K562 (cell line): ENCODE data around the gene MDM4. TPM values are rescaled to one million over a fixed set of nuclear protein-coding genes. Genes with fewer than 3 reads are reported as not detected.
A peak's percentile ranks its signal among the peaks of the same experiment; 100 is the strongest.

Experiments
- ARID4B ChIP-seq: sonication (generic); formaldehyde crosslinking; IDR thresholded peaks from 2 replicates; pipeline ENCODE4 v1.8.0; 2022; ENCODE audit warnings: mild to moderate bottlenecking, missing genetic modification reagents
- ARNT ChIP-seq, 2 experiments: fragments of 450-650 bp; IDR thresholded peaks; 2 replicates each; pipeline ENCODE4 v1.6.1; 2016; ENCODE audit warnings: mild to moderate bottlenecking in 1 of 2
- ESRRA ChIP-seq: fragments of 450-650 bp; IDR thresholded peaks from 2 replicates; pipeline ENCODE4 v1.6.1; 2014; ENCODE audit warnings: low read depth, mild to moderate bottlenecking, moderate library complexity, borderline replicate concordance
- FOXA3 ChIP-seq, 2 experiments: fragments of 450-650 bp in 1 of 2; sonication (generic) in 1 of 2; formaldehyde crosslinking; IDR thresholded peaks in 1 of 2; conservative IDR thresholded peaks in 1 of 2; 2 replicates each; pipeline versions ENCODE4 v1.4.0 to v1.8.0; 2020 to 2022; ENCODE audit warnings: mild to moderate bottlenecking in 2 of 2, missing genetic modification reagents in 1 of 2
- GABPB1 ChIP-seq: sonication (generic); formaldehyde crosslinking; IDR thresholded peaks from 2 replicates; pipeline ENCODE4 v1.8.0; 2022; ENCODE audit warnings: mild to moderate bottlenecking, missing genetic modification reagents
- HDAC6 ChIP-seq: IDR thresholded peaks from 2 replicates; pipeline ENCODE4 v1.6.1; 2012; ENCODE audit warnings: low read depth, mild to moderate bottlenecking, control low read depth, inconsistent platforms, low read length, moderate library complexity
- MCM5 ChIP-seq: fragments of 450-650 bp; IDR thresholded peaks from 2 replicates; pipeline ENCODE4 v1.6.1; 2016; ENCODE audit warnings: low read depth
- NCOR1 ChIP-seq: fragments of 450-650 bp; IDR thresholded peaks from 2 replicates; pipeline ENCODE4 v1.6.1; 2016; ENCODE audit warnings: mild to moderate bottlenecking, moderate library complexity
- PRMT5 ChIP-seq: sonication (generic); formaldehyde crosslinking; IDR thresholded peaks from 2 replicates; pipeline ENCODE4 v1.5.0; 2020; ENCODE audit warnings: missing genetic modification reagents
- PTBP1 ChIP-seq: fragments of 200-400 bp; formaldehyde crosslinking; IDR thresholded peaks from 2 replicates; pipeline ENCODE4 v1.6.1; 2017; ENCODE audit warnings: low read depth, low read length
- RNF2 ChIP-seq: sonication (generic); IDR thresholded peaks from 2 replicates; pipeline ENCODE4 v1.6.1; 2016
- RUNX1 ChIP-seq: sonication (generic); IDR thresholded peaks from 2 replicates; pipeline ENCODE4 v1.6.1; 2016; ENCODE audit warnings: antibody characterized with exemption, low read depth
- SFPQ ChIP-seq: fragments of 200-400 bp; formaldehyde crosslinking; IDR thresholded peaks from 2 replicates; pipeline ENCODE4 v1.6.1; 2017; ENCODE audit warnings: mild to moderate bottlenecking, low read depth, low read length, moderate library complexity
- SMARCE1 ChIP-seq: fragments of 450-650 bp; IDR thresholded peaks from 2 replicates; pipeline ENCODE4 v1.7.1; 2016; ENCODE audit warnings: mild to moderate bottlenecking
- SRF ChIP-seq, 2 experiments: fragments of 250-450, 450-650 bp in 1 of 2; sonication (Bioruptor Pico) in 1 of 2; sonication (generic) in 1 of 2; formaldehyde crosslinking; IDR thresholded peaks; 2 replicates each; pipeline versions ENCODE4 v1.5.0 to v1.5.1; 2020 to 2022; ENCODE audit warnings: mild to moderate bottlenecking in 1 of 2, missing genetic modification reagents in 1 of 2
- ZNF445 ChIP-seq: fragments of 250-450 bp; sonication (Bioruptor Pico); IDR thresholded peaks from 2 replicates; pipeline ENCODE4 v1.4.0; 2020; ENCODE audit warnings: low read depth, mild to moderate bottlenecking, moderate library complexity
- polyA plus RNA-seq, 8 experiments: library from polyadenylated mRNA; depleted of rRNA in 4 of 8; stranded (reverse) in 5 of 8; unstranded in 3 of 8; fragments of >200 nt; fragmentation: Nextera tagmentation in 2 of 8; fragmentation: Illumina TruSeq in 1 of 8; extraction: Ambion mirVana in 2 of 8; extraction: Trizol in 1 of 8; gene quantifications; 2 replicates each; pipeline versions ENCODE4 v1.2.1 to v1.2.3, GENCODE V29; 2011 to 2014; ENCODE audit warnings: inconsistent platforms in 1 of 8, missing spikeins in 1 of 8
- total RNA-seq, 7 experiments: library from RNA; depleted of rRNA in 6 of 7; stranded (reverse); fragments of >200 nt in 6 of 7; fragmentation: Illumina TruSeq in 2 of 7; extraction: Trizol in 2 of 7; gene quantifications; 2 replicates each; pipeline versions ENCODE4 v1.2.1 to v1.2.3, GENCODE V29; 2011 to 2021; ENCODE audit warnings: low replicate concordance in 1 of 7
- TF ChIP-seq, protein P1 (sequence below), 2 experiments: fragments of 450-650 bp; conservative IDR thresholded peaks; 2 replicates each; pipeline ENCODE4 v1.6.1; 2017; ENCODE audit warnings: mild to moderate bottlenecking in 2 of 2, moderate library complexity in 2 of 2
- TF ChIP-seq, protein P2 (sequence below): sonication (generic); formaldehyde crosslinking; IDR thresholded peaks from 2 replicates; pipeline ENCODE4 v1.8.1; 2022; ENCODE audit warnings: missing genetic modification reagents

Gene MDM4
- total and polyA plus RNA-seq, 9 of the 15 experiments (the other 6 are each of a cell fraction or from before 2014, with no cell fraction given): 3.3 to 61.7 (median 21.2) TPM

- no peak for TF ChIP-seq GABPB1
- TF ChIP-seq, protein P1, sequence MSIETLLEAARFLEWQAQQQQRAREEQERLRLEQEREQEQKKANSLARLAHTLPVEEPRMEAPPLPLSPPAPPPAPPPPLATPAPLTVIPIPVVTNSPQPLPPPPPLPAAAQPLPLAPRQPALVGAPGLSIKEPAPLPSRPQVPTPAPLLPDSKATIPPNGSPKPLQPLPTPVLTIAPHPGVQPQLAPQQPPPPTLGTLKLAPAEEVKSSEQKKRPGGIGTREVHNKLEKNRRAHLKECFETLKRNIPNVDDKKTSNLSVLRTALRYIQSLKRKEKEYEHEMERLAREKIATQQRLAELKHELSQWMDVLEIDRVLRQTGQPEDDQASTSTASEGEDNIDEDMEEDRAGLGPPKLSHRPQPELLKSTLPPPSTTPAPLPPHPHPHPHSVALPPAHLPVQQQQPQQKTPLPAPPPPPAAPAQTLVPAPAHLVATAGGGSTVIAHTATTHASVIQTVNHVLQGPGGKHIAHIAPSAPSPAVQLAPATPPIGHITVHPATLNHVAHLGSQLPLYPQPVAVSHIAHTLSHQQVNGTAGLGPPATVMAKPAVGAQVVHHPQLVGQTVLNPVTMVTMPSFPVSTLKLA (conservative IDR thresholded peaks at IDR 0.05): peak in 1 of 2 experiments; percentile 63; a peak in 3 of 4 replicates
- TF ChIP-seq NCOR1: peak; percentile 33; the same call in 1 of the 2 replicates
- no peak for TF ChIP-seq PTBP1
- TF ChIP-seq MCM5: no peak
- TF ChIP-seq HDAC6: no peak
- no peak for TF ChIP-seq RNF2
- TF ChIP-seq ZNF445 (CRISPR knock-in tag): no peak
- TF ChIP-seq PRMT5 (CRISPR knock-in tag): no peak
- TF ChIP-seq ARID4B: peak; percentile 31; the same call in 1 of the 2 replicates
- no peak for TF ChIP-seq SRF (CRISPR knock-in tag; IDR thresholded peaks at IDR 0.05)
- TF ChIP-seq ARNT (IDR thresholded peaks at IDR 0.05): peak in 1 of 2 experiments; percentile 68; a peak in 1 of 4 replicates
- TF ChIP-seq ESRRA: peak; percentile 93; the same call in 1 of the 2 replicates
- TF ChIP-seq, protein P2, sequence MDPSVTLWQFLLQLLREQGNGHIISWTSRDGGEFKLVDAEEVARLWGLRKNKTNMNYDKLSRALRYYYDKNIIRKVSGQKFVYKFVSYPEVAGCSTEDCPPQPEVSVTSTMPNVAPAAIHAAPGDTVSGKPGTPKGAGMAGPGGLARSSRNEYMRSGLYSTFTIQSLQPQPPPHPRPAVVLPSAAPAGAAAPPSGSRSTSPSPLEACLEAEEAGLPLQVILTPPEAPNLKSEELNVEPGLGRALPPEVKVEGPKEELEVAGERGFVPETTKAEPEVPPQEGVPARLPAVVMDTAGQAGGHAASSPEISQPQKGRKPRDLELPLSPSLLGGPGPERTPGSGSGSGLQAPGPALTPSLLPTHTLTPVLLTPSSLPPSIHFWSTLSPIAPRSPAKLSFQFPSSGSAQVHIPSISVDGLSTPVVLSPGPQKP (CRISPR knock-in tag): no peak
- TF ChIP-seq SMARCE1: peak; percentile 76
- peak; percentile 40; the same call in 1 of the 2 replicates for TF ChIP-seq RUNX1
- no peak for TF ChIP-seq FOXA3 (CRISPR knock-in tag; conservative IDR thresholded peaks at IDR 0.05 in 1 of 2, IDR thresholded peaks at IDR 0.05 in 1 of 2)
- no peak for TF ChIP-seq SFPQ
Measured at GRCh38 chr1:204520834-204521709, 4.9 kb downstream of the MDM4 start (continued).
